ENCODE data around the gene DNASE1L1.
A peak's percentile ranks its signal among the peaks of the same experiment; 100 is the strongest.

DNASE1L1 gene

DNA sequence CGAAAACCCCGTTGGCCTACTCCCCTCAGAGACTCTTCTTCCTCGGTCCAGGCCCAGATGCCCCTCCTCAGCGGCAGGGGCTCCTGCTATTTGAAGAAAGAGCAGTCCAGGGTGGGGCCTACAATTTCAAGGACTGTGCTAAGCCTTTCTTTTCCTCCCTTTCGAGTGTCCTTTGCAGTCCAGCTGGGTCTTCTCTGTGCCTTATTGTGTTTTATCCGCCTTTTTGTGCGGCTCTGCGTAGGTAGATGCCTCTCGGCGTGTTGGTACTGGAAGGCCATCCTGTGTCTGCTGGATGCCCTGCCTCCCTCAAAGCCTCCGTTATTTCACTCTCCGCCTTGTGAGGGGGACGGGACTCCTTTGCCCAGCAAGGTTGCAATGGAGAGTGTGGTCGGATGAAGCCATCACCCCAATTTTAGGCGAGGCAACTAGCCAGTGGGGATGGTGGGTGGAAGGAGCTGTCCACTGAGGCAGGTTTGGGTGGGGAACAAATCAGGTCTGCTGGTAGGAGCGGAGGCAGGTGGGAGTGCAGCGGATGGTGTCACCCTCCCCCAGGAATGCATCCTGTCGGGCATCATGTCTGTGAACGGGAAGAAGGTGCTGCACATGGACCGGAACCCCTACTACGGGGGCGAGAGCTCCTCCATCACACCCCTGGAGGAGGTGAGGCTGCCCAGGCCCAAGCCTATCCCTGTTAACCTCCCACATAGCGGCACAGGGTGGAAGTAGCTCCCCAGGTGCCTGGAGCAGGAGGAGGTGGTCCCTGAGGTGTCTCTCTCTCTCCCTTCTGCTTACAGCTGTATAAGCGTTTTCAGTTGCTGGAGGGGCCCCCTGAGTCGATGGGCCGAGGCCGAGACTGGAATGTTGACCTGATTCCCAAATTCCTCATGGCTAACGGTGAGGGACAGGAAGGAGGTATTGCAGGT lies 29.2 kb upstream of the DNASE1L1 start:
- DNase-seq (no peak), ATAC-seq (ENCODE audit: insufficient read depth, low read depth) (no peak)
- TF ChIP-seq, protein P1, sequence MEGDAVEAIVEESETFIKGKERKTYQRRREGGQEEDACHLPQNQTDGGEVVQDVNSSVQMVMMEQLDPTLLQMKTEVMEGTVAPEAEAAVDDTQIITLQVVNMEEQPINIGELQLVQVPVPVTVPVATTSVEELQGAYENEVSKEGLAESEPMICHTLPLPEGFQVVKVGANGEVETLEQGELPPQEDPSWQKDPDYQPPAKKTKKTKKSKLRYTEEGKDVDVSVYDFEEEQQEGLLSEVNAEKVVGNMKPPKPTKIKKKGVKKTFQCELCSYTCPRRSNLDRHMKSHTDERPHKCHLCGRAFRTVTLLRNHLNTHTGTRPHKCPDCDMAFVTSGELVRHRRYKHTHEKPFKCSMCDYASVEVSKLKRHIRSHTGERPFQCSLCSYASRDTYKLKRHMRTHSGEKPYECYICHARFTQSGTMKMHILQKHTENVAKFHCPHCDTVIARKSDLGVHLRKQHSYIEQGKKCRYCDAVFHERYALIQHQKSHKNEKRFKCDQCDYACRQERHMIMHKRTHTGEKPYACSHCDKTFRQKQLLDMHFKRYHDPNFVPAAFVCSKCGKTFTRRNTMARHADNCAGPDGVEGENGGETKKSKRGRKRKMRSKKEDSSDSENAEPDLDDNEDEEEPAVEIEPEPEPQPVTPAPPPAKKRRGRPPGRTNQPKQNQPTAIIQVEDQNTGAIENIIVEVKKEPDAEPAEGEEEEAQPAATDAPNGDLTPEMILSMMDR (IDR thresholded peaks at IDR 0.05; ENCODE audit: borderline replicate concordance, extremely low read depth, low read length, poor library complexity, severe bottlenecking) = no peak
- TF ChIP-seq EZH2 (IDR thresholded peaks at IDR 0.05; ENCODE audit: borderline replicate concordance, low read depth, low read length, severe bottlenecking) = no peak
- Histone ChIP-seq H3K79me2 (ENCODE audit: insufficient read depth, low read length) (peaks cover 31% of the 10 kb centered on the region), H3K4me2 (ENCODE audit: insufficient read depth, low read length) (peak overlapping the region; percentile 91), H3K4me3 (ENCODE audit: low read depth in 1 of 2, low read length in 2 of 2) (peak overlapping the region; percentile 33 to 73; a peak in 3 of 4 replicates), H2AFZ (ENCODE audit: low read depth, low read length) (no peak overlapping the region), H4K20me1 (ENCODE audit: insufficient read depth, low read length) (peaks cover 28% of the 10 kb centered on the region), H3K27me3 (ENCODE audit: insufficient read depth, low read length, poor library complexity) (no peaks in the 10 kb centered on the region), H3K9ac (ENCODE audit: low read depth, low read length) (peak overlapping the region; percentile 67), H3K9me3 (ENCODE audit: insufficient read depth, low read length, severe bottlenecking) (no peaks in the 10 kb centered on the region), H3K36me3 (ENCODE audit: insufficient read depth, low read length) (peaks cover 71% of the 10 kb centered on the region), H3K27ac (ENCODE audit: low read length) (peak overlapping the region; percentile 56), H3K4me1 (ENCODE audit: insufficient read depth, low read length) (peaks cover 30% of the 10 kb centered on the region)

DNA sequence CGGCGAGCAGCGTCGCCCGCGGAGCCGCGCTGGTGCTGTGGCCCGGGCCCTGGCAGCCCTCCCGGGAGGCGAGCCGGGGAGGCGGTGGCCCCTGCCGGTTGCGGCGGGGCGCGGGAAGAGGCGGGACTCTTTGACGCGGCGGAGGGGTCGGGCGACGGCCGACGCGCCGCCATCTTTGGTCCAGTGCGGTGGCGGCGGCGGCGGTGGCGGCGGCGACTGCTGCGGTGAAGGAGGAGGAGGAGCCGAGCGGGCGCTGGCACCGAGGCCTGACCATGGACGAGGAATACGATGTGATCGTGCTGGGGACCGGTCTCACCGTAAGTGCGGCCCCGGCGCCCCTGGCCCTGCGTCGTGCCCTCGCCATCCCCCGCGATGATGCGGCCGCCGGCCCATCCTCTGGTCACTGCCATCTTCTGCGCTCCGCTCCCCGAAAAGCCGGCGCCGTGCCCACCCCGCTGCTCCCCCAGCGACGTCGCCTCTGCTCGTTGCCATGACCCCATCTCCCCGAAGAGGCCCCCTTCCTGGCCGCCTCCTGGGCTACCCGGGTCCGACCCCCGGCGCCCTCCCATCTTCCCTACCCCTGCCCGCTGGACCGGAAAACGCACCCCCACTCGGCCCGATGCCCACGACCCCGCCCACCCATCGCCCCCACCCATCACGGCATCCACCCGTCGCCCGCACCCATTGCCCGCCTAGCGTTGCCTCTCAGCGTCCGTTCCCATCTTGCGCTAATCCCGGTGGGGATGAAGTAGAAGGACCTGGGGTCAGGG lies 28.1 kb upstream of the DNASE1L1 start, which contains the start of gene GDI1:
Gene GDI1 (plus strand): TSS at position 172 of the 770 bp plus-strand sequence. CDS start 101 bp downstream, at position 273.
- Histone ChIP-seq H2AFZ (ENCODE audit: low read depth, low read length) (peak within 1 kb of the TSS; percentile 68), H4K20me1 (ENCODE audit: insufficient read depth, low read length) (peaks cover 28% of the 10 kb centered on the region), H3K79me2 (ENCODE audit: insufficient read depth, low read length) (peaks cover 31% of the 10 kb centered on the region), H3K4me1 (ENCODE audit: insufficient read depth, low read length) (peaks cover 27% of the 10 kb centered on the region), H3K36me3 (ENCODE audit: insufficient read depth, low read length) (peaks cover 76% of the 10 kb centered on the region), H3K27ac (ENCODE audit: low read length) (peak within 1 kb of the TSS; percentile 74), H3K9ac (ENCODE audit: low read depth, low read length) (peak within 1 kb of the TSS; percentile 67), H3K27me3 (ENCODE audit: insufficient read depth, low read length, poor library complexity) (no peaks in the 10 kb centered on the region), H3K4me2 (ENCODE audit: insufficient read depth, low read length) (peak within 1 kb of the TSS; percentile 91), H3K9me3 (ENCODE audit: insufficient read depth, low read length, severe bottlenecking) (no peaks in the 10 kb centered on the region), H3K4me3 (ENCODE audit: low read depth in 1 of 2, low read length in 2 of 2) (peak within 1 kb of the TSS; percentile 33 to 73; a peak in 3 of 4 replicates)
- TF ChIP-seq, protein P1 (IDR thresholded peaks at IDR 0.05; ENCODE audit: borderline replicate concordance, extremely low read depth, low read length, poor library complexity, severe bottlenecking) = no peak
- no peak for TF ChIP-seq EZH2 (IDR thresholded peaks at IDR 0.05; ENCODE audit: borderline replicate concordance, low read depth, low read length, severe bottlenecking)
- DNase-seq (peak; percentile 56), ATAC-seq (ENCODE audit: insufficient read depth, low read depth) (peak; percentile 57)

DNA sequence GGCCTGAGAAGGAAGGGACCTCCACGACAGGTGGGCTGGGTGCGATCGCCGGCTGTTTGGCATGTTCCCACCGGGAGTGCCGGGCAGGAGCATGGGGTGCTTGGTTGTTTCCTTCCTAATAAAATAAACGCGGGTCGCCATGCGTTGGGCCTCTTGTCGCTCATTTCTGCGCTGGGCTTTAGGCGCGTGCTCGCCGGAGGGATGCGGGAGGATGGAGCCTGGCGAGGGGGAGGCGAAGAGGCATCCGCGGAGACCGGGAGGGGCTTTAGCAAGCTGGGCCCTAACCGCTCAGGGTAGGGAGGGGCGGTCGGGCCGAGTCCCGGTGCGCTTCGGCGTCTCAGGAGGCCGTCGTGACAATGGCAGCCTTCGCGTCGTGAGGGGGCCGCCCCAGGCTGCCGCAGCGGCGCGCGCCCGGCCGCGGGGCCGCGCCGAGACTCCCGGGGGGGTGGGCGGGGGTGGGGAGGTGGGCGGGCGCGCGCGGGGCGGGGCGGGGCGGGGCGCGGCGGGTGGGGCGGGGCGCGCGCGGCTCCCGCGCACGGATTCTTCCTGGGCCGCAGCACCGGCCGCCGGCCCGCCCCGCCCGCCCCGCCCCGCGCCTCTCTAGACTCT lies 27.4 kb upstream of the DNASE1L1 start:
- peak overlapping the region; percentile 91 for H3K4me2 ChIP-seq (ENCODE audit: insufficient read depth, low read length)
- peak overlapping the region; percentile 68 for H2AFZ ChIP-seq (ENCODE audit: low read depth, low read length)
- peak overlapping the region; percentile 67 for H3K9ac ChIP-seq (ENCODE audit: low read depth, low read length)

More for the DNA sequence above, 27.4 kb upstream of the DNASE1L1 start:
- Histone ChIP-seq H3K4me1 (ENCODE audit: insufficient read depth, low read length) (peaks cover 27% of the 10 kb centered on the region), H3K27ac (ENCODE audit: low read length) (peak overlapping the region; percentile 74), H3K9me3 (ENCODE audit: insufficient read depth, low read length, severe bottlenecking) (no peaks in the 10 kb centered on the region), H3K4me3 (ENCODE audit: low read depth in 1 of 2, low read length in 2 of 2) (peak overlapping the region in 1 of 2 experiments; percentile 73; a peak in 3 of 4 replicates), H3K36me3 (ENCODE audit: insufficient read depth, low read length) (peaks cover 75% of the 10 kb centered on the region), H4K20me1 (ENCODE audit: insufficient read depth, low read length) (peaks cover 28% of the 10 kb centered on the region), H3K79me2 (ENCODE audit: insufficient read depth, low read length) (peaks cover 31% of the 10 kb centered on the region), H3K27me3 (ENCODE audit: insufficient read depth, low read length, poor library complexity) (no peaks in the 10 kb centered on the region)
- DNase-seq (peak; percentile 60), ATAC-seq (ENCODE audit: insufficient read depth, low read depth) (peak; percentile 72)
- TF ChIP-seq, protein P1 (IDR thresholded peaks at IDR 0.05; ENCODE audit: borderline replicate concordance, extremely low read depth, low read length, poor library complexity, severe bottlenecking) = no peak
- no peak for TF ChIP-seq EZH2 (IDR thresholded peaks at IDR 0.05; ENCODE audit: borderline replicate concordance, low read depth, low read length, severe bottlenecking)

Data from DND-41 (cell line).